IPS-18a (cell line): Measurements from ENCODE around the gene ZFYVE28.
"Not testable (repeated sequence)": the region's sequence is repeated elsewhere in the genome, so short reads cannot be mapped to it uniquely, and the experiment has no call there.

ENCODE experiments used
- H3K27ac ChIP-seq: one replicate; pipeline ENCODE4 v1.5.1; 2013; ENCODE audit warnings: low read length
- H3K27me3 ChIP-seq: one replicate; pipeline ENCODE4 v1.6.1; 2013; ENCODE audit warnings: mild to moderate bottlenecking, low read length; ENCODE audit not compliant: control insufficient read depth, insufficient read depth
- H3K36me3 ChIP-seq: one replicate; pipeline ENCODE4 v1.6.1; 2013; ENCODE audit warnings: low read depth, low read length; ENCODE audit not compliant: control insufficient read depth
- H3K4me1 ChIP-seq: one replicate; pipeline ENCODE4 v1.6.1; 2013; ENCODE audit warnings: low read depth, low read length; ENCODE audit not compliant: control insufficient read depth
- H3K4me3 ChIP-seq: one replicate; pipeline ENCODE4 v1.5.1; 2013; ENCODE audit warnings: low read length
- H3K9ac ChIP-seq: one replicate; pipeline ENCODE4 v1.6.1; 2013; ENCODE audit warnings: mild to moderate bottlenecking, low read length, moderate library complexity
- H3K9me3 ChIP-seq: one replicate; pipeline ENCODE4 v1.6.1; 2013; ENCODE audit warnings: low read depth, low read length; ENCODE audit not compliant: control insufficient read depth

ZFYVE28 gene

GRCh38 chr4:2417765-2418649, at the start of gene ZFYVE28:
Gene ZFYVE28, minus strand, starts transcription at chr4:2418645. Its CDS starts 322 bp downstream, at chr4:2418323.
- H3K27ac ChIP-seq = no peak within 1 kb of the TSS
- H3K9ac ChIP-seq = peak within 1 kb of the TSS; percentile 21
- peak within 1 kb of the TSS; percentile 55 for H3K4me3 ChIP-seq
- peaks cover 21% of the 10 kb centered on the region for H3K4me1 ChIP-seq
- H3K36me3 ChIP-seq = no peaks in the 10 kb centered on the region
- no peaks in the 10 kb centered on the region for H3K9me3 ChIP-seq
- H3K27me3 ChIP-seq = peaks cover 90% of the 10 kb centered on the region

GRCh38 chr4:2465544-2465943, 47.1 kb upstream of the ZFYVE28 start:
- H3K27ac ChIP-seq, H3K4me3 ChIP-seq, H3K9me3 ChIP-seq, H3K9ac ChIP-seq, H3K36me3 ChIP-seq, H3K4me1 ChIP-seq: not testable (repeated sequence)
- peaks cover 27% of the 10 kb centered on the region for H3K27me3 ChIP-seq

GRCh38 chr4:2465032-2465431, 46.6 kb upstream of the ZFYVE28 start:
- no peaks in the 10 kb centered on the region for H3K9me3 ChIP-seq
- no peak overlapping the region for H3K9ac ChIP-seq
- peaks cover 27% of the 10 kb centered on the region for H3K27me3 ChIP-seq
- no peak overlapping the region for H3K27ac ChIP-seq
- H3K36me3 ChIP-seq = no peaks in the 10 kb centered on the region
- no peaks in the 10 kb centered on the region for H3K4me1 ChIP-seq
- no peak overlapping the region for H3K4me3 ChIP-seq

DNA sequence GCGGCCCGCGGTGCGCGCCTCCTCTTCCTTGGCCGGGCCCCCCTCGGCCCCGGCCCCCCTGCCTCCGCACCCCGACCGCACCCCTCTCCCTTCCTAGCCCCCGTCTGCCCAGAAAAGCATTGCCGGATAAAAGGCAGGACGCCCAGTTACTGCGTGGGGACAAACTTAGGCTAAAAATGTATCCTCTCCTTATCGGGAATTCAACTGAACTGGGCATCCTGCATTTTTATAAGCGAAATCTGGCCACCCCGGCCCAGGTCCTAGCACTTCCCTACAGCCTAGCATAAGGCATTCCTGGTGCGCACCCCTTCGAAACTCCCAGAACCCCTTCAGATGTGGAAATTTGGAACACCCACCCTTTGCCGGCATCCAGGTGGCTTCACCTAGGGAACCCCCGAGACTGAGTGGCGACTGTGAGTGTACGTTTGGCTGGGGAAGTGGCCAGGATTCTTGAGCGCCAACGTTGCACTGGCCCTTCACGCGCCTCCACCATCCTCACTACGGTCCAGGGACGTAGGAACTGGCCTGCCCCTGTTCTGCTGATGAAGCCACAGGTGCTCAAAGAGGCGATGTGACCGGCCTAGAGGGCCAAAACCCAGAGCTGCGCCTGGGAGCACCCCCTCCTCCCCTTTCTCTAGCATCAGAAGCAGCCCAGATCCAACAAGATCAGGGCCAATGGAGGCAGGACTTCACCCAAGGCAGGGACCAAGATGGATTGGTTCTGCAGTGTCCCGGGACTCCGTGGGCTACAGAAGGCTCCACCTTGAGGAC, 44.7 kb upstream of the ZFYVE28 start:
- H3K9me3 ChIP-seq = no peaks in the 10 kb centered on the region
- peaks cover 27% of the 10 kb centered on the region for H3K27me3 ChIP-seq
- H3K27ac ChIP-seq = no peak overlapping the region
- H3K9ac ChIP-seq = no peak overlapping the region
- H3K36me3 ChIP-seq = no peaks in the 10 kb centered on the region
- no peaks in the 10 kb centered on the region for H3K4me1 ChIP-seq
- H3K4me3 ChIP-seq = peak overlapping the region; percentile 45

- Histone ChIP-seq H3K4me3 (peak overlapping the region; percentile 45), H3K4me1 (no peaks in the 10 kb centered on the region), H3K36me3 (no peaks in the 10 kb centered on the region), H3K9me3 (no peaks in the 10 kb centered on the region), H3K9ac (peak overlapping the region; percentile 45), H3K27me3 (peaks cover 27% of the 10 kb centered on the region), H3K27ac (no peak overlapping the region)
Observed at GRCh38 chr4:2462218-2462991, 44.0 kb upstream of the ZFYVE28 start.

GRCh38 chr4:2461246-2461960, 43.0 kb upstream of the ZFYVE28 start:
- no peaks in the 10 kb centered on the region for H3K36me3 ChIP-seq
- H3K27ac ChIP-seq = no peak overlapping the region
- no peaks in the 10 kb centered on the region for H3K9me3 ChIP-seq
- H3K9ac ChIP-seq = no peak overlapping the region
- H3K4me3 ChIP-seq = peak overlapping the region; percentile 45
- no peaks in the 10 kb centered on the region for H3K4me1 ChIP-seq
- peaks cover 27% of the 10 kb centered on the region for H3K27me3 ChIP-seq

DNA sequence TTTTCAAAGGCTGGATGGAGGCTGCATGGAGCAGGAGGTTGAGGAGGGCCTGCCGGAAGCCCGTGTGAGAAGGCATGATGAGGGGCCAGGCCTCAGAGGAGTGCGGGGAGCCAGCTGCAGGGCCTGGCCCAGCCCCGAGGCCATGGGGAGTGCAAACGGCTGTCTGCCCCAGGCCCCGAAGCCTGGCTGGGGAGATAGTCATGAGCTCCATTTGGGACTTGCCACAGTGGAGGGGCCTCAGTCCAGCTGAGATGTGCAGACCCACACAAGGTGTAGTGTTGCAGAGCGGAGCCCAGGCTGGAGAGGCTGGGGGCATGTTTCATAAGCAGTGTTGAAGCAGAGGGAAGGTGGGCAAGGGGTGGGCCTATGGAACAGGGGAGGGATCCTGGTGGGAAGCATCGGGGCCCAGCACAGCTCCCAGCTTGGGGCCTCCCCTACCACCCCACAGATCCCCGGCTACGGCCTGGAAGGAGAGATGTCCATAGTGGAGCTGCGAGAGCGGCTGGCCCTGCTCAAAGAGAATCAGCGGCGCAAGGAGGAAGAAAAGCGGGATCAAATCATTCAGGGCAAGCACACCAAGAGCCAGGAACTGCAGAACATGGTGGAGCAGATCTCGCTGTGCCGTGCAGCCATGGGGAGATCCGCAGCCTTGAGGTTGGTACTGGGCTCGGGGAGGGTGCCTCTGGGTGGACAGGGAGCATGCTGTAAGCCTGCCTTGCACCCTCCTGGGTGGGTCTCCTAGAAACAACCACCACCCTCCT, 41.3 kb upstream of the ZFYVE28 start:
- no peak overlapping the region for H3K9ac ChIP-seq
- no peaks in the 10 kb centered on the region for H3K36me3 ChIP-seq
- H3K9me3 ChIP-seq = no peaks in the 10 kb centered on the region
- H3K4me3 ChIP-seq = no peak overlapping the region
- H3K27me3 ChIP-seq = peaks cover 27% of the 10 kb centered on the region
- H3K4me1 ChIP-seq = no peaks in the 10 kb centered on the region
- no peak overlapping the region for H3K27ac ChIP-seq

- H3K27me3 ChIP-seq = peaks cover 25% of the 10 kb centered on the region
- H3K36me3 ChIP-seq = no peaks in the 10 kb centered on the region
- H3K4me1 ChIP-seq = no peaks in the 10 kb centered on the region
- H3K27ac ChIP-seq = no peak overlapping the region
- no peak overlapping the region for H3K9ac ChIP-seq
- H3K4me3 ChIP-seq = no peak overlapping the region
- H3K9me3 ChIP-seq = no peaks in the 10 kb centered on the region
Observed at GRCh38 chr4:2458546-2459491, 40.4 kb upstream of the ZFYVE28 start.

- H3K9me3 ChIP-seq = no peaks in the 10 kb centered on the region
- peaks cover 14% of the 10 kb centered on the region for H3K27me3 ChIP-seq
- H3K9ac ChIP-seq = no peak overlapping the region
- H3K4me3 ChIP-seq = no peak overlapping the region
- no peak overlapping the region for H3K27ac ChIP-seq
- no peaks in the 10 kb centered on the region for H3K36me3 ChIP-seq
- no peaks in the 10 kb centered on the region for H3K4me1 ChIP-seq
Observed at GRCh38 chr4:2457481-2458295, 39.2 kb upstream of the ZFYVE28 start.
